ENCODE results near the gene BBX.
A peak's percentile ranks its signal among the peaks of the same experiment; 100 is the strongest.

DNA sequence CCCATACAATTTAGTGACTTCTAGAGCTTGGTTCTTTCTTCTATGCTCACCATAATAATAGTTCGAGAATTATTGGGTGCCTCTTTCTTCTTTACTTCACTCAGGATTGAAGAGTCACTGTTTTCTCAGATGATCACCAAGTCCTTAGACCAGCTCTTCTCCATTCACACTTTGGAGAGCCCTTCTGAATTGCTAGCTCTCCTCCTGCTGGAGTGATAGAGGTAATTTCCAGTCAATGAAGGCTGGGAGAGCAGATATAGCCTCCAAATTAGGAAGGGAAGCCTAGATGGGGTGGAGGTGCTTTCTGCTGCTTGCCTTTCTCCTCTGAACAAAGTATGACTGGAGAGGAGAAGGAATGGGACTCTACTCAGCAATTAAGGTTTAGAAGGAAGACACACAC, 10.7 kb upstream of the BBX start:
- TF ChIP-seq, protein P1, sequence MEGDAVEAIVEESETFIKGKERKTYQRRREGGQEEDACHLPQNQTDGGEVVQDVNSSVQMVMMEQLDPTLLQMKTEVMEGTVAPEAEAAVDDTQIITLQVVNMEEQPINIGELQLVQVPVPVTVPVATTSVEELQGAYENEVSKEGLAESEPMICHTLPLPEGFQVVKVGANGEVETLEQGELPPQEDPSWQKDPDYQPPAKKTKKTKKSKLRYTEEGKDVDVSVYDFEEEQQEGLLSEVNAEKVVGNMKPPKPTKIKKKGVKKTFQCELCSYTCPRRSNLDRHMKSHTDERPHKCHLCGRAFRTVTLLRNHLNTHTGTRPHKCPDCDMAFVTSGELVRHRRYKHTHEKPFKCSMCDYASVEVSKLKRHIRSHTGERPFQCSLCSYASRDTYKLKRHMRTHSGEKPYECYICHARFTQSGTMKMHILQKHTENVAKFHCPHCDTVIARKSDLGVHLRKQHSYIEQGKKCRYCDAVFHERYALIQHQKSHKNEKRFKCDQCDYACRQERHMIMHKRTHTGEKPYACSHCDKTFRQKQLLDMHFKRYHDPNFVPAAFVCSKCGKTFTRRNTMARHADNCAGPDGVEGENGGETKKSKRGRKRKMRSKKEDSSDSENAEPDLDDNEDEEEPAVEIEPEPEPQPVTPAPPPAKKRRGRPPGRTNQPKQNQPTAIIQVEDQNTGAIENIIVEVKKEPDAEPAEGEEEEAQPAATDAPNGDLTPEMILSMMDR (IDR thresholded peaks at IDR 0.05) = peak in 1 of 4 experiments; percentile 8
- TF ChIP-seq POLR2A (IDR thresholded peaks at IDR 0.05) (no peak), POLR2AphosphoS5 (IDR thresholded peaks at IDR 0.05) (no peak)
